H1 (cell line): ENCODE measurements around the gene CDH15. TPM values are rescaled to one million over a fixed set of nuclear protein-coding genes. Genes with fewer than 3 reads are reported as not detected.

ENCODE experiments used
- CTCF ChIA-PET: fragments of 300-600 bp; sonication (Branson Sonifier 250); formaldehyde crosslinking; loops from one replicate; lab custom pipeline; 2021; ENCODE audit not compliant: partially characterized antibody; lab: Charles Lee
- POLR2A ChIA-PET: fragments of 300-600 bp; sonication (Branson Sonifier 250); formaldehyde crosslinking; loops from one replicate; lab custom pipeline; 2021; ENCODE audit warnings: inconsistent platforms; ENCODE audit not compliant: partially characterized antibody; lab: Charles Lee
- DNase-seq, 2 experiments: peaks; one replicate each; pipeline versions ENCODE4 v3.0.0 to v3.0.0-alpha.2; 2010 to 2022; ENCODE audit warnings: low spot score in 2 of 2, low read depth in 1 of 2, mixed read lengths in 1 of 2
- FAIRE-seq: peaks from 2 replicates; lab custom pipeline; 2011; peaks lifted over from hg19 to GRCh38; lab: Jason Lieb, UNC
- H2AFZ ChIP-seq: 2 replicates; pipeline ENCODE4 v1.8.1; 2012; ENCODE audit warnings: low read length, inconsistent platforms
- H2AK5ac ChIP-seq: 2 replicates; pipeline ENCODE4 v1.6.1; 2013; ENCODE audit warnings: low read depth, low read length
- H2BK120ac ChIP-seq: replicated peaks from 2 replicates; pipeline ENCODE3; 2013; ENCODE audit warnings: low read depth, low read length, inconsistent platforms
- H2BK12ac ChIP-seq: 2 replicates; pipeline ENCODE4 v1.6.1; 2013; ENCODE audit warnings: low read depth, low read length
- H2BK15ac ChIP-seq: 2 replicates; pipeline ENCODE4 v1.6.1; 2013; ENCODE audit warnings: low read length
- H2BK20ac ChIP-seq: 2 replicates; pipeline ENCODE4 v1.6.1; 2013; ENCODE audit warnings: low read length
- H2BK5ac ChIP-seq: 2 replicates; pipeline ENCODE4 v1.6.1; 2013; ENCODE audit warnings: low read depth, low read length
- H3K14ac ChIP-seq: 2 replicates; pipeline ENCODE4 v1.6.1; 2013; ENCODE audit warnings: inconsistent platforms; ENCODE audit not compliant: insufficient read length
- H3K18ac ChIP-seq: 2 replicates; pipeline ENCODE4 v1.6.1; 2013; ENCODE audit warnings: low read length; ENCODE audit errors: extremely low read depth
- H3K23ac ChIP-seq: 2 replicates; pipeline ENCODE4 v1.6.1; 2013; ENCODE audit warnings: inconsistent platforms; ENCODE audit not compliant: insufficient read length
- H3K23me2 ChIP-seq: 2 replicates; pipeline ENCODE4 v1.6.1; 2013; ENCODE audit warnings: low read depth, low read length
- H3K27ac ChIP-seq: 2 replicates; pipeline ENCODE4 v1.6.1; 2011; ENCODE audit warnings: low read depth, low read length, inconsistent platforms
- H3K27me3 ChIP-seq, 4 experiments: replicated peaks in 1 of 4; 1 replicate in 1 of 4; 2 replicates in 3 of 4; pipeline versions ENCODE4 v1.6.1 to v1.8.1; 2011 to 2013; ENCODE audit warnings: low read length in 3 of 4, mild to moderate bottlenecking in 3 of 4, inconsistent platforms in 2 of 4, mixed read lengths in 2 of 4, moderate library complexity in 1 of 4; ENCODE audit not compliant: control insufficient read depth in 3 of 4, insufficient read depth in 3 of 4; ENCODE audit errors: extremely low read depth in 1 of 4
- H3K36me3 ChIP-seq, 4 experiments: 2 replicates each; pipeline versions ENCODE4 v1.6.1 to v1.8.1; 2011 to 2013; ENCODE audit warnings: mild to moderate bottlenecking in 4 of 4, low read length in 3 of 4, moderate library complexity in 2 of 4, control low read depth in 1 of 4, inconsistent platforms in 1 of 4; ENCODE audit not compliant: insufficient read depth in 4 of 4, control insufficient read depth in 2 of 4
- H3K4ac ChIP-seq: replicated peaks from 2 replicates; pipeline ENCODE3; 2013; ENCODE audit warnings: low read length, low read depth, mixed read lengths, inconsistent platforms; ENCODE audit not compliant: insufficient read length
- H3K4me1 ChIP-seq, 4 experiments: replicated peaks in 1 of 4; 1 replicate in 1 of 4; 2 replicates in 3 of 4; pipeline versions ENCODE4 v1.6.1 to v1.8.1; 2011 to 2013; ENCODE audit warnings: low read length in 3 of 4, inconsistent platforms in 2 of 4, mixed read lengths in 1 of 4; ENCODE audit not compliant: insufficient read depth in 4 of 4, control insufficient read depth in 3 of 4
- H3K4me2 ChIP-seq, 2 experiments: 2 replicates each; pipeline versions ENCODE4 v1.6.1 to v1.8.1; 2011 to 2013; ENCODE audit warnings: low read depth in 2 of 2, low read length in 2 of 2, control low read depth in 1 of 2, inconsistent platforms in 1 of 2, mild to moderate bottlenecking in 1 of 2; ENCODE audit not compliant: insufficient read depth in 1 of 2
- H3K4me3 ChIP-seq, 4 experiments: fragments of 200-600, 300-600 bp in 1 of 4; sonication (generic), shearing (Covaris generic), sonication (Bioruptor Twin) in 1 of 4; 2 replicates each; pipeline versions ENCODE4 v1.5.1 to v1.8.1; 2011 to 2016; ENCODE audit warnings: low read length in 4 of 4, low read depth in 3 of 4, control low read depth in 2 of 4, inconsistent platforms in 2 of 4, mild to moderate bottlenecking in 2 of 4, mixed read lengths in 1 of 4, moderate library complexity in 1 of 4; ENCODE audit not compliant: insufficient read depth in 2 of 4; ENCODE audit errors: extremely low read depth in 1 of 4
- H3K56ac ChIP-seq: replicated peaks from 2 replicates; pipeline ENCODE3; 2013; ENCODE audit warnings: low read depth, mild to moderate bottlenecking, mixed read lengths, low read length, inconsistent platforms; ENCODE audit not compliant: insufficient read length
- H3K79me1 ChIP-seq: 2 replicates; pipeline ENCODE4 v1.6.1; 2013; ENCODE audit warnings: low read depth, low read length, control low read depth
- H3K79me2 ChIP-seq, 2 experiments: 2 replicates each; pipeline versions ENCODE4 v1.6.1 to v1.8.1; 2012 to 2013; ENCODE audit warnings: low read length in 2 of 2, mild to moderate bottlenecking in 2 of 2, inconsistent platforms in 1 of 2; ENCODE audit not compliant: insufficient read depth in 2 of 2, control insufficient read depth in 1 of 2
- H3K9ac ChIP-seq, 4 experiments: replicated peaks in 1 of 4; 1 replicate in 1 of 4; 2 replicates in 3 of 4; pipeline versions ENCODE4 v1.6.1 to v1.8.1; 2011 to 2013; ENCODE audit warnings: low read depth in 3 of 4, low read length in 3 of 4, control low read depth in 2 of 4, mild to moderate bottlenecking in 2 of 4, moderate library complexity in 2 of 4, inconsistent platforms in 1 of 4; ENCODE audit errors: extremely low read depth in 1 of 4
- H3K9me3 ChIP-seq, 2 experiments: 2 replicates each; pipeline versions ENCODE4 v1.6.1 to v1.8.1; 2012 to 2013; ENCODE audit warnings: mild to moderate bottlenecking in 2 of 2, moderate library complexity in 2 of 2, control low read depth in 1 of 2, inconsistent platforms in 1 of 2, low read depth in 1 of 2, low read length in 1 of 2, mixed read lengths in 1 of 2; ENCODE audit not compliant: insufficient read depth in 2 of 2
- H4K20me1 ChIP-seq, 2 experiments: replicated peaks in 1 of 2; 2 replicates each; pipeline versions ENCODE3 to v1.8.1; 2011 to 2013; ENCODE audit warnings: inconsistent platforms in 2 of 2, low read length in 2 of 2, mild to moderate bottlenecking in 1 of 2; ENCODE audit not compliant: insufficient read depth in 2 of 2, control insufficient read depth in 1 of 2
- H4K5ac ChIP-seq: 2 replicates; pipeline ENCODE4 v1.6.1; 2013; ENCODE audit warnings: low read length, low read depth, mixed read lengths, inconsistent platforms; ENCODE audit not compliant: insufficient read length
- H4K8ac ChIP-seq: 2 replicates; pipeline ENCODE4 v1.8.0; 2013; ENCODE audit warnings: mild to moderate bottlenecking, moderate library complexity, low read length, inconsistent platforms; ENCODE audit not compliant: insufficient read depth; ENCODE audit errors: extremely low read depth
- H4K91ac ChIP-seq: replicated peaks from 2 replicates; pipeline ENCODE3; 2013; ENCODE audit warnings: low read length, mixed read lengths, inconsistent platforms; ENCODE audit not compliant: insufficient read length
- RNF2 ChIP-seq: fragments of 200-900, 300-1000 bp; sonication (generic); IDR thresholded peaks from 2 replicates; pipeline ENCODE4 v1.7.1; 2016; ENCODE audit warnings: borderline replicate concordance, low read depth, mild to moderate bottlenecking, antibody characterized with exemption, low read length; ENCODE audit not compliant: poor library complexity, severe bottlenecking; ENCODE audit errors: missing control alignments
- RXRA ChIP-seq: IDR thresholded peaks from 2 replicates; pipeline ENCODE4 v1.6.1; 2011; ENCODE audit warnings: low read depth, mild to moderate bottlenecking, low read length, moderate library complexity; ENCODE audit not compliant: insufficient read depth
- WGBS, 2 experiments: shearing (Covaris generic) in 1 of 2; methylation state at CpG; one replicate each; pipeline versions ENCODE4 v1.1.6 to v1.1.7; 2013 to 2015; ENCODE audit warnings: low lambda C conversion rate in 2 of 2, mixed read lengths in 2 of 2, inconsistent platforms in 1 of 2, low coverage in 1 of 2, missing lambda C conversion rate in 1 of 2; ENCODE audit not compliant: insufficient replicate concordance in 2 of 2, insufficient coverage in 1 of 2, insufficient read length in 1 of 2; ENCODE audit errors: extremely low coverage in 1 of 2, missing lambda C conversion rate in 1 of 2; 5-methylcytosine and 5-hydroxymethylcytosine counted together
- polyA plus RNA-seq, 7 experiments: library from polyadenylated mRNA; depleted of rRNA in 3 of 7; stranded (reverse) in 5 of 7; unstranded in 2 of 7; fragments of >200 nt in 5 of 7; fragments of 200-250 nt in 2 of 7; gene quantifications; 1 replicate in 5 of 7; 2 replicates in 1 of 7; 4 replicates in 1 of 7; pipeline versions ENCODE4 v1.2.1 to v1.2.3, GENCODE V29; 2011 to 2013; ENCODE audit warnings: missing spikeins in 2 of 7, mixed read lengths in 2 of 7
- total RNA-seq: library from RNA; stranded (reverse); fragmentation: NEBNext Ultra II Directional; extraction: Animal tissue kit (Norgen Biotek cat#: 25700); gene quantifications from 2 replicates; pipeline ENCODE4 v1.2.1, GENCODE V29; 2021

The CDH15 gene
- total and polyA plus RNA-seq, 2 of the 8 experiments (the other 6 are each of a cell fraction or from before 2014, with no cell fraction given): 0.50 to 0.82 TPM

DNA sequence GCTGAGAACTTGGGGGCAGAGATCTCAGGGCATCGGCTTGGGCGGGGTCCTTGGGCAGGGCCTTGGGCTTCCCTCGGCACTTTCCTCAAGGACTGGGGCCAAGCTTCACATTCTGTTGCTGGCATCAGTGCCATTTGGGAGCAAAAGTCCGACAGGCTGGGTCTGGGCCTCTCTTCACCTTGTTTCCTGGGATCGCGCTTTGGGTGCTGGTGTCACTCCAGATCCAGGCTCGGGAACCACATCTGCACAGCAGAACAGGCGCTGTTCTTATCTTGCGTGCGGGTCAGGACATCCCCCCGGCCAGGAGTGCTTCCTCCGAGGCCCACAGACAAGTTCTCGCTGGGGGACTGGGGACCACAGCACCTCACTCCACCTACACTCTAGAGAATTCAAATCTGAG lies 31.1 kb upstream of the CDH15 start:
- no peaks in the 10 kb centered on the region for H3K4me1 ChIP-seq
- no peak overlapping the region for H2AK5ac ChIP-seq
- H2AFZ ChIP-seq: no peak overlapping the region
- H3K27me3 ChIP-seq: no peaks in the 10 kb centered on the region; a peak in 1 of 7 replicates
- H3K4me3 ChIP-seq: no peak overlapping the region
- TF ChIP-seq RXRA (no peak), RNF2 (no peak)
- peaks cover 0 to 4% (median 0%) of the 10 kb centered on the region in 4 experiments; a peak in 3 of 8 replicates for H3K36me3 ChIP-seq
- no peak overlapping the region for H2BK15ac ChIP-seq
- H4K8ac ChIP-seq: no peak overlapping the region
- H3K4me2 ChIP-seq: no peak overlapping the region
- no peak overlapping the region for H2BK20ac ChIP-seq
- no peak overlapping the region for H3K14ac ChIP-seq
- no peak overlapping the region for H3K23ac ChIP-seq
- H3K23me2 ChIP-seq: no peaks in the 10 kb centered on the region
- DNase-seq (no peak), FAIRE-seq (no peak)
- no peak overlapping the region for H4K91ac ChIP-seq
- no peak overlapping the region for H4K5ac ChIP-seq
- H3K79me1 ChIP-seq: no peaks in the 10 kb centered on the region
- no peak overlapping the region for H3K56ac ChIP-seq
- H3K9me3 ChIP-seq: no peaks in the 10 kb centered on the region
- ChIA-PET POLR2A (no interaction called here), CTCF (interaction anchor here (1.2 kb wide), 1 partner anchor 27 kb away, joined by 3 read pairs; no protein-coding TSS in a partner anchor)
- H3K27ac ChIP-seq: no peak overlapping the region
- no peak overlapping the region for H2BK5ac ChIP-seq
- no peak overlapping the region for H2BK120ac ChIP-seq
- H3K4ac ChIP-seq: no peak overlapping the region
- no peaks in the 10 kb centered on the region for H3K79me2 ChIP-seq
- no peak overlapping the region for H3K18ac ChIP-seq
- peaks cover 2 to 7% of the 10 kb centered on the region in 2 experiments for H4K20me1 ChIP-seq
- WGBS, 2 experiments: 87% methylated on average over 12 of the region's 13 CpGs; no CpG with 5 or more reads in 1 of the 2 experiments
- H3K9ac ChIP-seq: no peak overlapping the region
- H2BK12ac ChIP-seq: no peak overlapping the region
